GM18870 (cell line): Measurements from ENCODE around the gene ZNF639.
"Not testable (repeated sequence)": the region's sequence is repeated elsewhere in the genome, so short reads cannot be mapped to it uniquely, and the experiment has no call there.

Experiments used
- ATAC-seq: cut with Tn5 transposase; IDR thresholded peaks from one replicate; pipeline ENCODE4 v1.9.1; 2021; ENCODE audit warnings: moderate library complexity; ENCODE audit not compliant: unreplicated experiment

ZNF639 gene

DNA sequence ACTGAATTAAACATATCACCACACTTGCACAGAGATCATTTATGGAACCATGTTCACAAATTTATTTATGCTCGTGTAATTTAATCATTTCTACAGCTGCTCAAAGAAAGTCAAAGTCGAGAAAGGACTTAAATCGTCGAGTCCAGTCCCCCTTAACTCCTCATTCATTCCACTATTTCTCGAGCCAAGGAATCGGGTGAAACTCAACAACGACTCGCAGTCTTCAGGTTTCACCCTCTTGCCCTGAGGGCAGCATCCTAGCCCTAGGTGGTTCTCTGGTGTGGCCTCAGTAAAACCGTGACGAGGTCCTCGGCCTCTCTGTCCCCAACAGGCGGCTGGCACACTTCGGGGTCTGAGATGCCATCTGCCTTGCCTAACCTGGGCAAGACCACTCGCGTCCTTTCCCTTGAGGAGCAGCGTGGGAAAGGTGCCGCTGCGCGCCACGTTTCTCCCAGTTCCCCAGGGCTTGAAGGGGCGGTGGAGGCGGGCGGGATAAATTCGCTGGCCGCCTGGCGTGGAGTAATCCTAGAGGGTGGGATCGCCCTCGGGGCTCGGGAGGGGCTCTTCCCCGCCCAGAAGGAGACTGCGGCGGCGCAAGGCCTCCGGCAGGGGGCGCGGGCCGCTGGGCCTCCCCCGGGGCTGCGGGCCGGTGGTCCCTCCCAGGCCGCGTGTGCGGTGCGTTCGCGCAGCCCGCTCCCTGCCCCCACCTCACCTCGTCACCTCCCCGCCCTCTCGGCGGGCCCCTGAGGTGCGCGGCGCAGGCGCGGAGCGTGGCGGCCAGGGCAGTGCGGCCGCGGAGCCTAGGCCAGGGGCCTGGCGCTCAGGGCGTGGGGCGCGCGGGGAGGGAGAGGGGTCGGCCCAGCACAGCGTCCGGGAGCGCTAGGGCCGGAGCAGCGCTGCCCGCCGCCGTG, at the start of gene ZNF639:
Gene ZNF639 (plus strand): TSS at position 746 of the 911 bp plus-strand sequence. CDS start 5,263 bp downstream, outside the sequence.
- peak; percentile 59 for ATAC-seq

DNA sequence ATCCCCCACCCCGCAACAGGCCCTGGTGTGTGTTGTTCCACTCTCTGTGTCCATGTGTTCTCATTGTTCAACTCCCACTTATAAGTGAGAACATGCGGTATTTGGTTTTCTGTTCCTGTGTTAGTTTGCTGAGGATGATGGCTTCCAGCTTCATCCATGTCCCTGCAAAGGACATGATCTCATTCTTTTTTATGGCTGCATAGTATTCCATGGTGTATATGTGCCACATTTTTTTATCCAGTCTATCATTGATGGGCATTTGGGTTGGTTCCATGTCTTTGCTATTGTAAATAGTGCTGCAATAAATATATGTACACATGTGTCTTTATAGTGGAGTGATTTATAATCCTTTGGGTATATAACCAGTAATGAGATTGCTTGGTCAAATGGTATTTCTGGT, 48.4 kb upstream of the ZNF639 start:
- ATAC-seq = not testable (repeated sequence)

GRCh38 chr3:179276001-179276400, 46.8 kb upstream of the ZNF639 start:
- no peak for ATAC-seq

GRCh38 chr3:179276743-179277142, 46.1 kb upstream of the ZNF639 start:
- no peak for ATAC-seq

GRCh38 chr3:179278151-179278550, 44.7 kb upstream of the ZNF639 start:
- ATAC-seq = no peak

- no peak for ATAC-seq
Observed at GRCh38 chr3:179278932-179279693, 43.7 kb upstream of the ZNF639 start.

GRCh38 chr3:179279837-179280236, 43.0 kb upstream of the ZNF639 start:
- ATAC-seq = no peak

DNA sequence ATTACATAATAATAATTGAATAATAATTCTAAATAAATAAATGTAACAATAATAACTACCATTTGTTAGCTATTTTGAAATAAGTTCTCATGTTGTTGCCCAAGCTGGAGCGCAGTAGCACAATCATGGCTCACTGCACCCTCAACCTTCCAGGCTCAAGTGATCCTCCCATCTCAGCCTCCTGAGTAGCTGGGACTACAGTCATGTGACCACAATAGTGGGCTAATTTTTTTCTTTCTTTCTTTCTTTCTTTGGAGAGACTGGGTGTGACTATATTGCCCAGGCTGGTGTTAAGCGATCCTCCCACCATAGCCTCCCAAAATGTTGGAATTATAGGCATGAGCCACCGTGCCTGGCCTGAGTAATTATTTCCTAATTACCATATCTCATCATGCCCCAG, 41.0 kb upstream of the ZNF639 start:
- ATAC-seq = no peak

DNA sequence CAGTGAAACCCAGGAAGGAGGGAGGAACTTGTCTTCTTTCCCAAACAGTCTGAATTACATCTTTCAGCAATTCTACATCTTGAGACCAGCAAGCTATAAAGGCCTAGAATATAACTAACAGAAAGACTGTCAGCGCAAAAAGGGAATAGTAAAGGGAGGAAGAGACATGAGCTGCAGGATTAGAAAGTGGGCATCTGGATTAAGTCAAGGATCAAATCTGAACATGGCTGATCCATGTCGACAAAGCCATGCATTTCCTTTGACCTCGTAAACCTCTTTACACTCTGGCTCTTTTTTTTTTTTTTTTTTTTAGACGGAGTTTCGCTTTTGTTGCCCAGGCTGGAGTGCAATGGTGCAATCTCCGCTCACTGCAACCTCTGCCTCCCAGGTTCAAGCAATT, 36.5 kb upstream of the ZNF639 start:
- ATAC-seq = no peak

DNA sequence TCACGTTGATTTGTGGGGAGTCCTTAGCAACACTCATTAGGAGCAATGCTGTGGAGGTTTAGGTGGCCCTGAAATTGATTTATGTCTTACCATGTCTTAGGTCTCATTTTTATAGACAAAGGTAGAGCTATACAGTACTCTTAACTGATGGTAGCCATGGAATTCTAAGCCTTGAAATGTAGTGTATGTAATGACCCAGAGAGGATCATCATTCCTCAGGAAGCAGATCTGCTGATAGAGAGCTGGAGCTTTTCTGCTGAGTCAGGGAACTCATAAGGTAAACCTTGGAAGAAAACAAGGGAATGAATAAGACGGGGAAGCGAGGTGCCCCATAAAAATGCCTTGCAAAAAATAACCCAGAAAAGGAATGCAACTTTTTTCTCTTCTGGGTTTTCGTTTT, 34.0 kb upstream of the ZNF639 start:
- no peak for ATAC-seq

GRCh38 chr3:179289295-179289694, 33.5 kb upstream of the ZNF639 start:
- no peak for ATAC-seq

GRCh38 chr3:179292450-179292849, 30.4 kb upstream of the ZNF639 start:
- no peak for ATAC-seq

- no peak for ATAC-seq
Observed at GRCh38 chr3:179297971-179298725, 24.7 kb upstream of the ZNF639 start.

DNA sequence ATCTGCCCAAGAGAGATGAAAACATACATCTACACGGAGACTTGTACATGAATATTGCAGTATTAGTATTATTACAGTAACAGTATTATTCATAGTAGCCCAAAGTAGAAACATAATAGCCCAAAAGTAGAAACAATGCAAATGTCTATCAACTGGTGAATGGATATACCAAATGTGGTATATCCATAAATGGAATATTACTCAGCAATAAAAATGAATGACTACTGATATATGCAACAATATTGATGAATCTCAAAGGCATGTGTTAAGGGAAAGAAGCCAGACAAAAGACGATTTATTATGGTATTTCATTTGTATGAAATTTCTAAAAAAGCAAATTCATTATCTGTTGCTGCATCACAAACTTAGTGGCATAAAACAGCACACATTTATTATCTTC, 23.5 kb upstream of the ZNF639 start:
- no peak for ATAC-seq

- ATAC-seq = peak; percentile 72
Observed at GRCh38 chr3:179299999-179300613, 22.7 kb upstream of the ZNF639 start.

DNA sequence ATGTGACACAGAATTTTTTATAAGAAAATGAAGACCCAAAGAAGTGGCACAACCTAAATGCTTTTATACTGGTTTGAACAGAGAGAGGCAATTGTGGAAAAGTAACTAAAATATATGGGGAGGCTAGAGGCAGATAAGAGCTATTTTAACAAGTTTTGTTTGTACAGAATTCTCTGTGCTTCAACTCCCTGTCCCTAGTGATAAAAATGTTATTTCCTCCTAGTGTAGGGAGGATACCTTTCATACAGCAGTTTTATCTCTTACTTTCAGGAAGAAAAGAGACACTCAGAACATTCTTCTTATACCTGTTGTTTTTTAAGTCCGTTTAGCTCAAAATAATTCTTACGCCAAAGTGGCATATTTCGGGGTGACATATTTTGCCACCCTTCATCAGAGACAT, 21.2 kb upstream of the ZNF639 start:
- ATAC-seq = no peak

- no peak for ATAC-seq
Observed at GRCh38 chr3:179302111-179302510, 20.7 kb upstream of the ZNF639 start.

DNA sequence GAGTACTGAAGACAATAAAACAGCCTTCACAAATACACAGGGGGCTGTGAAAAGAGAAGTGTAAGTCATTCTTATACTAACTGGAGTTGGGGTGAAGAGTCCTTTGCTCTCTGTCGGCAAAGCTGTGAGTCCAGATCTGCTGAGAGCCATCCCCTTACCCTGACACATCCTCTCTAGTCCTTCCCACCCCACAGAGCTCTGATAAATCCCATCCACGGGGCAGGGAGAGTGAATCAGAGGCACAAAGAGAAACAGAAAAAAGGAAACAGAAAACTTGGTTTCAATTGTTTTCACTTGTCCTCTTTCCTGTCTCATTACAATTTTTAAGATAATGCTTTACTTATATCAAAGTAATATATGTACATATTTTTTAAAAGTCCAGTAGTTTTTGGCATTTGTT, 18.2 kb upstream of the ZNF639 start:
- no peak for ATAC-seq

DNA sequence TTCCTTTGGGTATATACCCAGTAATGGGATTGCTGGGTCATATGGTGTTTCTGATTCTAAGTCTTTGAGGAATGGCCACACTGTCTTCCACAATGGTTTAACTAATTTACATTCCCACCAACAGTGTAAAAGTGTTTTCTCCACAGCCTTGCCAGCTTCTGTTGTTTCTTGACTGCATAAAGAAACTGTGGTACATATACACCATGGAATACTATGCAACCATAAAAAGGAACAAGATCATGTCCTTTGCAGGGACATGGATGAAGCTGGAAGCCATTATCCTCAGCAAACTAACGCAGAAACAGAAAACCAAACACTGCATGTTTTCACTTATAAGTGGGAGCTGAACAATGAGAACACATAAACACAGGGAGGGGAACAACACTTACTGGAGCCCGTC, 15.5 kb upstream of the ZNF639 start:
- not testable (repeated sequence) for ATAC-seq

GRCh38 chr3:179308001-179308400, 14.8 kb upstream of the ZNF639 start:
- no peak for ATAC-seq
